Left cardiac atrium (tissue), 4 donors: ENCODE data around the gene KCNB1. TPM values are rescaled to one million over a fixed set of nuclear protein-coding genes. Genes with fewer than 3 reads are reported as not detected.

ENCODE experiments used
- ATAC-seq, 2 donors: fragments of 200-7000 bp; cut with Tn5 transposase; one replicate each; pipeline ENCODE4 v1.9.1; 2020; ENCODE audit warnings: mild to moderate bottlenecking in 2 of 2, moderate library complexity in 2 of 2
- DNase-seq: peaks from one replicate; pipeline ENCODE4 v3.0.0-alpha.2; 2020
- intact Hi-C, 2 donors: fragments of 100-400 bp; cut with DNase I; formaldehyde crosslinking; loops; one replicate each; pipeline versions ENCODE4 v1.14.1 to v1.15.1; 2022 to 2023
- long read RNA-seq: library from polyadenylated mRNA; unstranded; transcript quantifications from one replicate; pipeline ENCODE4 v2.0.0, GENCODE V29; 2021
- total RNA-seq, 2 donors: library from RNA; stranded (reverse); fragmentation: NEBNext Ultra II Directional; extraction: Animal tissue kit (Norgen Biotek cat#: 25700); gene quantifications; one replicate each; pipeline ENCODE4 v1.2.1, GENCODE V29; 2021
- donor health status: DM: no; HTN: yes; CAD: no.
- donor health status: DM: no; HTN: yes; CAD: no; lungs with severe emphysema.
- donor health status: DM: yes; HTN: yes; CAD: no.
- donor health status: Dilated cardiomyopathy.

The KCNB1 gene
- 1 to 10 TPM; 2.0 to 2.1 TPM for total RNA-seq
- long read RNA-seq, full-length matches to known transcripts: 1 of 1 reads
- long read RNA-seq, partial matches to known transcripts: 0 of 1 reads
- long read RNA-seq, other reads (novel, unspliced or antisense): 0 of 1 reads

DNA sequence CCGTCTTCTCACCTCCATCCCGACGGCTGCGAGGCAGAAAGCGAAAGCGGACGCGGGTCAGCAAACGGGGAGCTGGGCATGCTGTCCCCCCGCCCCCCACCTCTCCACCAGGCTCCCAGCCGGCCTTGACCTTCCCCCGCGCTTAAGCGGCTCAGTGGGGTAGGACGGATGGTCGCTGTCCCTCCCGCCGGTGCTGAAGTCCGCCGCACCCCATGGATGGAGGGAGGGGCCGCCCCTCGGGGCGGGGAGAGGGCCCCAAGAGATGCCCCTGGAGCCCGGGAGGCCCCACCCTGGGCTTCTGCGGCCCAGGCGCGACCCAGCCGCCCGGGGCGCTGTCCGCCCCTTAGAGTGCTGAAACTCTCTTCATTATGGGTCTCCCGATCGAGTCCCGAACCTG is at the start of gene KCNB1:
TSS of gene KCNB1 (minus strand) at position 48 of the 397 bp plus-strand sequence. CDS start 188 bp downstream, outside the sequence.
- ATAC-seq (peak; percentile 80 to 84), DNase-seq (peak; percentile 65)
- intact Hi-C loops: loop anchor here (5.0 to 10.0 kb wide), 2 partner anchors 98 to 100 kb away; no protein-coding TSS in a partner anchor

DNA sequence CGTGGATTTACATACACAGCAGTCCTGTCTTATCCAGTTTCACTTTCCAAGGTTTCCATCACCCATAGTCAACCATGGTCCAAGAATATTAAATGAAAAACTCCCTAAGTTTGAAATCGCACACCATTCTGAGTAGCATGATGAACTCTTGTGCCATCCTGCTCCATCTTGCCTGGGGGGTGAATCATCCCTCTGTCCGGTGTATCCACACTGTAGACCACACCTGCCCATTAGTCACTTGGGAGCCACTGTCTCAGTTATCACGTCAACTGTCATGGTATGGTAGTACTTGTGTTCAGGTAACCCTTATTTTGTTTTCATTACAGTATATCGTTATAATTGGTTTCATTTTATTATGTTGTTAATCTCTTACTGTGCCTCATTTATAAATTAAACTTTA is 47.0 kb upstream of the KCNB1 start:
- ATAC-seq (peak in 1 of 2 donors; percentile 56), DNase-seq (no peak)
- intact Hi-C loops: no loop called here

DNA sequence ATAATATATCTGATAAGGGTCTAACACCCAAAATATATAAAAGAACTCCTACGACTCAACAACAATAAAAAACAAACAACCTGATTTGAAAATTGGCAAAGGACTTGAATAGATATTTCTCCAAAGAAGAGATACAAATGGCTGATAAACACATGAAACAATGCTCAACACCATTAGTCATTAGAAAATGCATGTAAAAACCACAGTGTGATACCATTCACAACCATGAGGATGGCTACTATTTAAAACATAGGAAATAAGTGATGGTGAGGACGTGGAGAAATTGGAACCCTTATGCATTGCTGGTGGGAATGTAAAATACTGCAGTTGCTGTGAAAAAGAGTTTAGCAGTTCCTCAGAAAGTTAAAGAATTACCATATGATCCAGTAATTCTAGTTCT is 44.1 kb upstream of the KCNB1 start:
- intact Hi-C loops: no loop called here
- DNase-seq: no peak
- ATAC-seq: no peak

DNA sequence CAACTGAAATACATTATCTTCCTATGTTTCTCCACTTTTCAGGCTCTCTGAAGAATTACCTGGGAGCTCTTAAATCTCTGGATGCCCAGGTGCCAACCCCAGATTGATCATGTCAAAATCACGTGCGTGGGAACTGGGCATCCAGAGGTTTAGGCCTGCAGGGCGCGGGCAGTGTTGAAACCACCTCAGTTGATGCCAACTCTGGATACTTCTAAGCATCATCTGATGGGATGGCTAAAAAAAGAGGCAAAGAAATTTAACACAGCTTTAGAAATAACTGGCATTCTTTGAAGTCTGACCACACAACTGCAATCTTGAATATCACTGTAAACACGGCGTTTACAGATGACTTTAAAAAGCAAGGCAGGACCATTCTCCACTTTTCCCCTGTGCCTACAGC is 43.6 kb upstream of the KCNB1 start:
- ATAC-seq: no peak
- no peak for DNase-seq
- intact Hi-C loops: no loop called here

DNA sequence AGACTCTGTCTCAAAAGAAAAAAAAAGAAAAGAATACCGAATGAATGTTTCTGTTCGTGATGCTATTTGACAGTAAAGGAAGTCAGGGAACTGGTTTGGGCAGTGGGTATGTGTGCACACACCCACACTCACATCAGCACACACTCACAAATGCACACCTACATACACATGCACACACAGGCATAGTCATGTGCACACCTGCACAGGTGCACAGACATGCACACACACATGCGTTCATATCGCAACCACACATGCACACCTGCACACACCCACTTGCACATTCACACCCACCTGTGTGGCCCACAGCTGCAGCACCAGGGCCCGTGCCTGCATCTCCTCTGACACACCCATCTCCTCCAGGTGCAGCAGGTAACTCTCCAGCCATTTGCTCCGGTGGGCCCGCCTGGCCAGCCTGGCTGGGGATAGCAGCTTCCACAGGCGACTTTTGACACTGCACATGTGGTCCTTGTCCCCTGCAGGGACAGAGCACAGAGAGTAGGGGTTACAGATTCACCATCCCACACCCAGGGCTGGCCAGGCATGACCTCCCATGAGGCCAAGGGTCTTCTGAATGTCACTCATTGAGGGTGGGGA is 41.4 kb upstream of the KCNB1 start:
- intact Hi-C loops: no loop called here
- DNase-seq (no peak), ATAC-seq (no peak)

DNA sequence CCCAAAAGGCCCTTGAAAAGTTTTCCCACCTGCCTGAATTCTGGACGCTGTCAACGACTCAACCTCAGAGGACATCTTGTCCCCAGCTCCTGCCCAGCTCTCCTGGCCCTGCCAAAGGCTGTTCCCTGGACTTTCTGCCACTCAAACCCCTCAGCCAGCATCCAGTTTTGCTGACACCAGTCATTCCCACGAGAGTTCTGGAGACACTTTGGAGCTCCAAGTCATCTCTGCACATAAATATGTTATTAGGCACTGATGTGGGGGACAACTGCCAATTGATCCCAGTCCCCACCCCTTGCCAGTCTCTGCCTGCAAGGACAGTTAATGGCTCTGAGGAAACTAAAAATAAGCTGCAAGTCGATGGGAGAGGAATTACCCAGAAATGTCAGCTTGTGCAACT is 38.9 kb upstream of the KCNB1 start:
- intact Hi-C loops: no loop called here
- no peak for ATAC-seq
- DNase-seq: no peak

DNA sequence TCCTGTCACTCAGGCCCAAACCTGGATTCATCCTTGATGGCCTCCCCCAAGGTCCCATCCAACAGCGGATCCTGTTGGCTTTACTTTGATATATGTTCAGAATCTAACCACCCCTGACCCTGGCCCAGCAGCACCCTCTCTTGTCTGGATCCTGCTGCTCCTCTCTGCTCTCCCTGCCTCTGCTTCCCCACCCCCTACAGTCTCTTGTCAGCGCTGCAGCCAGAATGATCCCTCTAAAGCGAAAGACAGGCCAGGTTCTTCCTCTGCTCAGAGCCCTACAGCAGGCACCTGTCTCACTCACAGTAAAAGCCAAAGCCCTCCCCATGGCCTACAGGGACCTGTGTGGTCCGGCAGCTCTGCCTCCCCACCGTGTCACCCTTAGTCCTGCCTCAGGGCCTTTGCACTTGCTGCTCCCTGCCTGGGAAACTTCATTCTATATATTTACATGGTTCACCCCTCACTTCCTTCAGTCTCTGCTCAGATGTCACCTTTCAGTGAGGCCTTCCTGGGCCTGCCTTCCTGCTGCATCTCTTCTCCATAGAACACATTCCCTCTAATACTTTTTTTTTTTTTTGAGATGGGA is 37.4 kb upstream of the KCNB1 start:
- ATAC-seq (no peak), DNase-seq (no peak)
- intact Hi-C loops: no loop called here

DNA sequence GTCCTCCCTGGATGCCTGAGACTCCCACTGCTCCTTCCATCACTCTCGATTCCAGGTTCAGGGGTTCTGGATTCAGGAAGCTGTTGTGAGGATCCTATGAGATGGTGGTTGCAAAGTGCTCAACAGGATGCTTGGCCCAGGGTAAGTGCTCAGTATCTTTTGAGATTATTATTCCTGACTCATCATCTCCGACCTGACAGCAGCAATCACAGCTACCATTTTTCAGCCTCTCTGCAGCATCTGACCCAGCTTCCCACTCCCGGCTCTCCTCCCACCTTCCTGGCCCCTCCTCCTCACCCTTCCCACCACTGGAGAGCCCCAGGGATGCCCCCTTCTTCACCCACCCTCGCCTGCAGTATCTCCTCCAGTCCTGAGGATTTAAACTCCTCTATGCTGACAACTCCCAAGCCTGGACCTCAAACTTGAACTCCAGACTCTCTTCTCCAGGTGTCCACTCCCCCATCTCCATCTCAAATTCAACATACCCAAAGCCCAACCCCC is 36.8 kb upstream of the KCNB1 start:
- intact Hi-C loops: no loop called here
- ATAC-seq: peak in 1 of 2 donors; percentile 31
- DNase-seq: no peak

DNA sequence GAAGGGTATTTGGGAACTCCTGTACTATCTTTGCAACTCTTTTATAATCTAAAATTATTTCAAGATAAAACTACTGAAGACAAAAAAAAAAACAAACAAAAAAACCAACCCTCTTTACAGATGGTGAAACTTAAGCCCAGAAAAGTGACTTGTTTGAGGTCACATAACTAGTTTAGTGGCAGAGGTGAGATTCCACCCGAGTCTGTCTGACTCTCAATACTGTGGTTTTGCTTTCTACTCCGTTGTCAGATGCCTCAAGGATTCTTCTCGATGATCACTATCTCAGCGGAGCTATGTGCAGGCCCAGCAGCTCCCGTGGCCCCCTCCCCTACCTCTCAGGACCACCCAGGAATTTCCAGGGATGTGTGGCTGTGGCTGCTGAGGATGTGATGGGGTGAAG is 36.1 kb upstream of the KCNB1 start:
- intact Hi-C loops: no loop called here
- no peak for DNase-seq
- ATAC-seq: no peak

DNA sequence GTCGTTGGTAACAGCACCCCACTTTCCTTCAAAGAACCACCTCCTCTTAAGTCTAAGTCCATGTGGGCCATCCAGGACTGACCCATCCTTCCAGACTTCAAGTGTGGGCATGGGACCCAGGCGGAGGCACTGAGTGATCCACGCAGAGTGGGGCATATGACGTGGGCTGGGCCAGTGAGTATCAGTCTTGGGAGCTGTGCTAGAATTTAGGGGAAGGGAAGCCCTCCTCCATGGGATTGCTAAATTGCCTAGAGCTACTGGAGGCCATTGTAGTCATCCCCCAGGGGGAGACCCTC is 35.3 kb upstream of the KCNB1 start:
- DNase-seq (no peak), ATAC-seq (peak in 1 of 2 donors; percentile 8)
- intact Hi-C loops: no loop called here

DNA sequence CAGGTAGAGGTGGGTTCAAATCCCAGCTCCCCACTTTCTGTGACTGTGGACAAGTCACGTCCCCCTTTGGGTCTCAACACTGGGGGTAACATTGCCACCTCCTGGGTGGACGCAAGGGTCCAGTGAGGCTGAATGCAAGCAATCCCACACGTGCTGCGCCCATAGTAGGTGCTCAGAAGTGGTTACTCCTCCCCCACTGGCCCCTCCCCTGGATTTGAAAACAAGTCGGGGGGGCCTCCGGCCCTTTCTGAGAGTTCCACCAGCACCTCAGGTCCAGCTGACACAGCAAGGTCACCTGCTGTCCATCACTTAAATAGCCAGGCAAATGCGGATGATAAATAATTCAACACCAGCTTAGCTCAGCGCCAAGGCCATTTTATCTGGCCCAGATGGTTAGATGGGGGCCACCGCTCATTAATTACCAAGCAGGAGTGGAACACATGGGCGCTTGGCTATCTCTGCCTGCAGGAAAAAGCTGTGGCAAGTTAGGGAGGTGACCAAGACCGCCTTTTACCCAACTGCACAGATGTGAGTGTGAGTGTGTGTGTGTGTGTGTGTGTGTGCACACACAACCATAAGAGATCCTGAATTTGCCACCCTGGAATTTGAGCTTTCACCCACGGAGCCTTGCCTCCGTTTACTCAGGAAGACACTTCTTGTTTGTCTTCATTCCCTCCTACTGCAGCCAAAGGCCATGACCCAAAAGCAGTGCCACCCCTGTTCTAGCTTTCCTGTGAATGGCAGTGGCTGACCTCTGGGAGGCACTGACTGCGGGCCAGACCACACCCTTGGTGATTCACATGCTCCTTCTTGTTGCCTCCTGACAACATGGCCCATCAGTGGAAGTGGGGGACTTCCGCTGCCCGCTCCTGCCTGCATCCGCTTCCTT is 34.7 kb upstream of the KCNB1 start:
- DNase-seq: no peak
- intact Hi-C loops: no loop called here

DNA sequence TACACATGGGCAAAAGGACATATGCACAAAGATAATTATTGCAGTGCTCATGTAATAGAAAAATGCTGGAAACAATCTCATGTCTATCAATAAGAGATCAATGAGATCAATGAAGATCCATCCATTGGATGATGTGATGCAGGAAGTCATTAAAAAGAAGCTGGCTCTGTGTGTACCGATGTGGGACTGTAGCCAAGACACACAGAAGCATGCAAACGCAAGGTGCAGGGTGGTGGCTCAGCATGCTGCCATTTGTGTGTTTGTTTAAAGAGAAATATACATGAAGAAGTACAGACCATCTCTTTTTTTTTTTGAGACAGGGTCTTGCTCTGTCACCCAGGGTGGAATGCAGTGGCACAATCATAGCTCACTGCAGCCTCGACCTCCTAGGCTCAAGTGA is 33.1 kb upstream of the KCNB1 start:
- no peak for DNase-seq
- intact Hi-C loops: no loop called here
- ATAC-seq: no peak

More for the DNA sequence above, 34.7 kb upstream of the KCNB1 start:
- ATAC-seq: peak in 1 of 2 donors; percentile 44

DNA sequence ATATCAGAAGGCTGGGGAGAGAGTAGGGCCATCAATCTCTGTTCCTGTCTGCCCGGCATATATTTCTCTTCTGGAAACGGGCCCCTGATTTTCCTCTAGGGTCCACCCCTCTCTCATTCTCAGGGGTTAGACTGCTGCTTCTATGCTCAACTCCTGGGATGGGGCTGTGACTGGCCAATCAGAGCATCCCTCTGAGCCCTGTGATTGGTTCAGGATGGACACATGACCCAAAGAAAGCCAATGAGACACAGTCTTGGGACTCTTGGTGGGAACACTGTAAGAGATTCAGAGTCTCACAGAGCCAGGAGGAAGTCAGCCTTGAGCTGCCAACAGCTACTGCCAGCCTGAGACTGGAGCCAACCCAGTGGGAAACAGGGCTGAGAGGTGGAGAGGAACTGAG is 31.0 kb upstream of the KCNB1 start:
- no peak for DNase-seq
- intact Hi-C loops: no loop called here
- ATAC-seq: no peak

DNA sequence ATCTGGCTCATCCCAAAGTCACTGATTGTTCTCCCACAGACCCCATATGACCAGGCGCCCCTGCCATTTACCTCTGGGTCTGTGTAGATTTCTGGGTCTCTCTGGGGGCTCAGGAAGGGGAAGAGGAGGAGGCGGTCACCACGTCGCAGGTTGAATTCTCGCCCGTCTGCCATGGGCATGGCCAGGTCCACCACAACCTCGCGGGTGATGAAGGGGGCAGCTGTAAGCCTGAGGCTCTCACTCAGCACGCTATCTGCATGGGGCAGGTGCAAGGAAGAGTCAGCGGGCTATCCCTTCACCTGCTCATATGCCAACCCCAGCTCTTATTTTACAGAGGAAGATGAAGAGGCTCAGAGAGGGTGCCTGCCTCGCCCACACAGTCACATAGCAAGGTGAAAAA is 30.5 kb upstream of the KCNB1 start:
- intact Hi-C loops: no loop called here
- ATAC-seq: no peak

DNA sequence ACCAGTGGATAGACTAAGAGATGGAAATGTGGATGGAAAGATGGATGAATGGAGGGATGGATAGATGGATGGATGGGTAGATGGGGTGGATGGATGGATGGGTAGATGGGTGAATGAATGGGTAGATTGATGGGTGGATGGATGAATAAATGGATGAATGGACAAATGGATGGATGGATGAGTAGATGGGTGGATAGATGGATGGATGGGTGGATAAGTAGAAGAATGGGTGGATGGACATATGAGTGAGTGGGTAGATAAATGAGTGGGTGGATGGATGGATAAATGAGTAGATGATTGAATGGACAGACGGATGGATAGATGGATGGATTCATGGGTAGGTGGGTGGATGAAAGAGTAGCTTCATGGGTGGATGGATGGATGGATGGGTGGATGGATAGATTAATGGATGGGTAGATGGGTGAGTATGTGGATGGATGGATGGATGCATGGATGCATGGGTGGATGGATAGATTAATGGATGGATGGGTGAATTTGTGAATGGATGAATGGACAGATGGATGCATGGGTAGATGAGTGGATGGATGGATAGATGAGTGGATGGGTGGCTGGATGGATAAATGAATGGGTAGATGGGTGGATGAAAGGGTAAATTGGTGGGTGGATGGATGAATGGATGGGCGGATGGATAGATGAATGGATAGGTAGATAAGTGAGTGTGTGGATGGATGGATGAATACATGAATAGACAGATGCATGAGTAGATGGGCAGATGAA is 29.5 kb upstream of the KCNB1 start:
- DNase-seq: no peak
- intact Hi-C loops: no loop called here
- no peak for ATAC-seq

More for the DNA sequence above, 30.5 kb upstream of the KCNB1 start:
- no peak for DNase-seq

DNA sequence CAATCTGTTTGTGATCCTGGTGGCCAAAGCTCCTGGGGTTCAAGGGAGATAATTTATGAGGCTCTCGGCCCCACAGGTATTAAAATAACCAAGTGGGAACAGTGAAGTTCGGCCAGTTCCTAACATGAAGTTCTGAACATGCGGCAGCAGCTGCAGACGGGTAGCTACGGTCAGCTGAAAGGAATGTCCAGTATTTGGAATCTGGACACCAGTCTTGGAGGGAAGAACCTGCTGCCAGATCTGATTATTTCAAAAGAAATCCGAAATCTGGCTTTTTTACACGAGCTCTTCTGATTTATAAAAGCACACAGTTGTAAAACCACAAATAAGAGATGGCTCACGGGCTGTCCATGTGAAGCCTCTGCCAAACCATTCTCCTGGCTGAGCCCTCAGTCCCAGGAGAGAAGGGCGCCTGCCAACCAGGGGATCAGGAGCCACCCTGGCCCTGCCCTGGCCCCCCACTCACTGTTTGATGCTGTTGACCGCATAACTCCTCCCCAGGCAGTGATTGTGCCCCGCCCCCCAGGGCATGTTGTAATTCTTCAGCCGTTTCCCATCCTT is 28.2 kb upstream of the KCNB1 start:
- DNase-seq (peak; percentile 68), ATAC-seq (peak; percentile 52 to 53)
- intact Hi-C loops: no loop called here

DNA sequence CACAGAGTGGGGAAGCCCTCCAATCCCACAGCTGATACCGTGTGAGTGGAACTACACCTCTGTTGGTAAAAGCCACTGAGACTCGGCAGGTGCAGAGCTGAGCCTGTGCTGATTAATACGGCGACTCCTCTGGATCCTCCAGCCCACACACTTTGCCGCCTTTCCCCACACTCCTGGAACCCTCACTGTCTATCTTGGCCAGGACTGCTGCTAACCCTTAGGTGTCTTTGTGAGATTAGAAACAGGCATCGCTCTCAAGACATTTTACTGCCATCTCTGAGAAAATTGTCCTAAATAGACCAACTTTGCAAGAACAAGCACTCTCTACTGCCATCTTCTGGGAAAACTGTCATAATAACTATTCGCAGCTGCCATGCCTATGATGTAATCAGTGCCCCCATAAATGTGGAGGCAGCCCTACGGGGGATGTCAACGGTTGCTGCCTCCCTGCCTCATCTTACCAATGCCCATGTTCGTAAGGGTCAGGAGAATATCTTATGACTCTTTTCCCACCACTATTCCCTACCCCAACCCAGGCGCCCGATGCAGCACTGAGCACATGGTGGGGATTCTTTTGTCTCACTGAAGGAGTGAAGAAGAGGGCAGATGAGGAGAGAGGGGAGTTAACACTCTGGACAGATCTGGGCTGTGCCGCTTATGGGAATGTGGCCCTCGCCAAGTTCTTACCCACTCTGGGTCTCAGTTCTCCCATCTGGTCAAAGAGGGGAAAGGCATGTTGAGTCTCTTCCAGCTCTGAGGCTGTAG is 26.1 kb upstream of the KCNB1 start:
- no peak for ATAC-seq
- no peak for DNase-seq
- intact Hi-C loops: no loop called here

DNA sequence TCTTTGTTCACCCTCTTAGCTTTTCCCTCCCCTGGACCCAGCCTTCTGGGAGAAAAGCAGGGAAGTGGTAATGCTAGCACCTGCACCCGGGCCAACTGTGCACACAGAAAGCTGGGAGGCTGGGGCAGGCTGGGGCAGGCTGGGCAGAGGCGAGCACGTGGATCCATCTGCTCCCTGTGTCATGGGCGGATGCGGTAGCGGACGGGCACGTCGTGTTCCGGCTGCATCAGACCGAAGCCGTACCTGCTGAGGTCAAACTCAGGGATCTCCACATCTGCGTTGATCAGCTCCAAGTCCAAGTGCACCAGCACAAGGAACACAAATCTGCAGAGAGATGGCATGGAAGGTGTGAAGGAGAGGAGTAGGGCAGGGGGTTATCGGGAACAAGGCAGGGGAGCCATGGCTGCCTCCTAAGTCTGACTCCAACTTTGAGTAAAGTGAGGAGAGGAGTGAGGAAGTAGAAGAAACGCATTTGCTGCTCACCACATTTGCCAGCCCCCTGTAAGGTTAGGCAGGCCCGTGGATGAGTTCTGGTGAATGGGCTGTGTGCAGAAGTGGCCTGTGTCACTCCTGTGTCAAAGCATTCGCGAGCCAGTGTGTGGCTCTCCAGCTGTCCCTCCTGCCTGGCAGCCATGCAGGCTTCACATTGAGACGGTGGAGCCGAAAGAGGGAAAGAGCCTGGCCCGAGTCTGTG is 25.4 kb upstream of the KCNB1 start:
- ATAC-seq (no peak), DNase-seq (no peak)
- intact Hi-C loops: no loop called here
